ENCODE results near the gene HTT-AS. TPM values are rescaled to one million over a fixed set of nuclear protein-coding genes. Genes with fewer than 3 reads are reported as not detected.

HTT-AS gene
- total RNA-seq, result not detected

DNA sequence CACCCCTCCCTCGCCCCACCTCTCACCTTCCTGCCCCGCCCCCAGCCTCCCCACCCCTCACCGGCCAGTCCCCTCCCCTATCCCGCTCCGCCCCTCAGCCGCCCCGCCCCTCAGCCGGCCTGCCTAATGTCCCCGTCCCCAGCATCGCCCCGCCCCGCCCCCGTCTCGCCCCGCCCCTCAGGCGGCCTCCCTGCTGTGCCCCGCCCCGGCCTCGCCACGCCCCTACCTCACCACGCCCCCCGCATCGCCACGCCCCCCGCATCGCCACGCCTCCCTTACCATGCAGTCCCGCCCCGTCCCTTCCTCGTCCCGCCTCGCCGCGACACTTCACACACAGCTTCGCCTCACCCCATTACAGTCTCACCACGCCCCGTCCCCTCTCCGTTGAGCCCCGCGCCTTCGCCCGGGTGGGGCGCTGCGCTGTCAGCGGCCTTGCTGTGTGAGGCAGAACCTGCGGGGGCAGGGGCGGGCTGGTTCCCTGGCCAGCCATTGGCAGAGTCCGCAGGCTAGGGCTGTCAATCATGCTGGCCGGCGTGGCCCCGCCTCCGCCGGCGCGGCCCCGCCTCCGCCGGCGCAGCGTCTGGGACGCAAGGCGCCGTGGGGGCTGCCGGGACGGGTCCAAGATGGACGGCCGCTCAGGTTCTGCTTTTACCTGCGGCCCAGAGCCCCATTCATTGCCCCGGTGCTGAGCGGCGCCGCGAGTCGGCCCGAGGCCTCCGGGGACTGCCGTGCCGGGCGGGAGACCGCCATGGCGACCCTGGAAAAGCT lies at the start of gene HTT-AS, which contains the start of gene HTT:
HTT-AS (minus strand) TSS at position 461 of the 768 bp plus-strand sequence.
HTT (plus strand) TSS at position 604 of the 768 bp plus-strand sequence; CDS start at position 749, 145 bp downstream.
- Histone ChIP-seq H3K36me3 (no peaks in the 10 kb centered on the region), H3K9me3 (no peaks in the 10 kb centered on the region), H3K4me1 (peaks cover 0 to 22% of the 10 kb centered on the region in 2 donors), H3K4me3 (peak within 1 kb of the TSS; percentile 84 to 86), H3K27ac (peak within 1 kb of the TSS; percentile 86 to 88), H3K27me3 (no peaks in the 10 kb centered on the region)
- DNase-seq (ENCODE audit: low spot score), result peak; percentile 93
- no peak for TF ChIP-seq CTCF (IDR thresholded peaks at IDR 0.05)

DNA sequence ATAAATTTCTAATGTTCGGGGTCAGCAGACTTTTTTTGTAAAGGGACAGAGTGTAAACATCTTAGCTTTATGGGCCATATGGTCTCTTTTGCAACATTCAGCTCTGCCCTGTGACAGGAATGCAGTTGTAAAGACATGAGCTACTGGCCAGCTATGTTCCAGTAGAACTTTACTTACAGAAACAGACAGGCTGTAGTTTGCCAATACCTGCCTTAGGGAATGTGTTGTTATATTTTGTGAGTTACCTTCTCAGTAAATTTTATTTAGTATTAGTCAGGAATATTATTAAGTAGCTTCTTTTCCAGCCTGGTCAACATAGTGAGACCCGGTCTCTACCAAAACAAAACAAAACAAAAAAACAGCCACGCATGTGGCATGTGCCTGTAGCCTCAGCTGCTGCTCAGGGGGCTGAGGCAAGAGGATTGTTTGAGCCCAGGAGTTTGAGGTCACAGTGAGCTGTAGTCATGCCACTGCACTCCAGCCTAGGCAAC lies 48.9 kb upstream of the HTT-AS start:
- TF ChIP-seq CTCF (IDR thresholded peaks at IDR 0.05), result no peak
- no peak for DNase-seq (ENCODE audit: low spot score)
- no peaks in the 10 kb centered on the region for H3K27me3 ChIP-seq
- H3K36me3 ChIP-seq, result peaks cover 36% of the 10 kb centered on the region
- no peaks in the 10 kb centered on the region for H3K9me3 ChIP-seq
- peak overlapping the region; percentile 3 to 32 for H3K27ac ChIP-seq
- H3K4me3 ChIP-seq, result no peak overlapping the region
- peaks cover 0 to 19% of the 10 kb centered on the region in 2 donors for H3K4me1 ChIP-seq

DNA sequence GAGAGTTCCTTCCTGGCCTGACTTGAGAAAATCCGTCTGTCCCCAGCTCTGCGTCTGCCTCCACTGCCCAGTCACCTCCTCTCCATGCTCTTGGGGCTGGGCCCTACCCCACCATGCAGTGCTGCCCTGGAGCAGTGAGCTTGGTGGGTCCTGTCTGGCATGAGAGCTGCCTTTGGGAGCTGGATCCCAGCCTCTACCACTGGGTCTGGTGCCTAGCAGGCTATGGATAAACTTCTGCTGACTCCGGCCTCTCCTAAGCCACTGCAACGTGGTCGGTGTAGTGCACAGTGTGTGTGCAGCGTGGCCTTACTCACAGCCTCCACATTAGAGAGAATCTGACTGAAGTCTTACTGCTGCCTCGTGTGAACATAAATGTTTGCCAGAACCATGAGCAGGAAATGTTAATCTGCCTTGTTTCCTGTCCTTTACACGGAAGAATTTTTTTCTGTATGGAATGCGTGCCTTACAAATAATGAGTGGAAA lies 47.8 kb upstream of the HTT-AS start:
- Histone ChIP-seq H3K27ac (peak overlapping the region in 1 of 2 donors; percentile 32), H3K36me3 (peaks cover 31% of the 10 kb centered on the region), H3K9me3 (no peaks in the 10 kb centered on the region), H3K4me1 (peaks cover 0 to 22% of the 10 kb centered on the region in 2 donors), H3K4me3 (no peak overlapping the region), H3K27me3 (no peaks in the 10 kb centered on the region)
- TF ChIP-seq CTCF (IDR thresholded peaks at IDR 0.05), result no peak
- DNase-seq (ENCODE audit: low spot score), result no peak

DNA sequence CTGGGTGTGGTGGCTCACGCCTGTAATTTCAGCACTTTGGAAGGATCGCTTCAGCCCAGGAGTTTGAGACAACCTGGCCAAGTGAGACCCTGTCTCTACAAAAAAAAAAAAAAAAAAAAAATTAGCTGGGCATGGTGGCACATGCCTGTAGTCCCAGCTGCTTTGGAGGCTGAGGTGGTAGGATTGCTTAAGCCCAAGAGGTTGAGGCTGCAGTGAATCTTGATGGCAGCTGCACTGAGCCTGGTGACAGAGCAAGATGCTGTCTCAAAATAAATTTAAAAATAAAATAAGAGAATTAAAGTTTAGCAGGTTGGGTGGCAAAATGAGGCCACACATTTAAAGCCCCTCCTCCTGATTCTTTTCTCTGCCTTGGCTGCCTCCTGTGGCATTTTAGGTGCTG lies 47.3 kb upstream of the HTT-AS start:
- no peaks in the 10 kb centered on the region for H3K27me3 ChIP-seq
- TF ChIP-seq CTCF (IDR thresholded peaks at IDR 0.05), result no peak
- no peak for DNase-seq (ENCODE audit: low spot score)
- H3K9me3 ChIP-seq, result no peaks in the 10 kb centered on the region
- no peak overlapping the region for H3K4me3 ChIP-seq
- peak overlapping the region in 1 of 2 donors; percentile 32 for H3K27ac ChIP-seq
- peaks cover 30% of the 10 kb centered on the region for H3K36me3 ChIP-seq
- peaks cover 0 to 28% of the 10 kb centered on the region in 2 donors for H3K4me1 ChIP-seq

DNA sequence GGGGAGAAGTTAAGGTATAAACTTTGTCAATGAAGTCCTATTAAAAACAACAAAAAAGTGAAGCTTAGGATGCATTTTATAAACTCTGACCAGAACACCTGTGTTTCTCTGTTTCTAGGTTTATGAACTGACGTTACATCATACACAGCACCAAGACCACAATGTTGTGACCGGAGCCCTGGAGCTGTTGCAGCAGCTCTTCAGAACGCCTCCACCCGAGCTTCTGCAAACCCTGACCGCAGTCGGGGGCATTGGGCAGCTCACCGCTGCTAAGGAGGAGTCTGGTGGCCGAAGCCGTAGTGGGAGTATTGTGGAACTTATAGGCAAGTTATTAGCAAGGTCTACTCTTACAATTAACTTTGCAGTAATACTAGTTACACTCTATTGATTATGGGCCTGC lies 46.8 kb upstream of the HTT-AS start:
- DNase-seq (ENCODE audit: low spot score), result no peak
- no peaks in the 10 kb centered on the region for H3K27me3 ChIP-seq
- no peaks in the 10 kb centered on the region for H3K9me3 ChIP-seq
- no peak for TF ChIP-seq CTCF (IDR thresholded peaks at IDR 0.05)
- H3K4me3 ChIP-seq, result no peak overlapping the region
- H3K36me3 ChIP-seq, result peaks cover 34% of the 10 kb centered on the region
- H3K4me1 ChIP-seq, result peaks cover 0 to 32% of the 10 kb centered on the region in 2 donors
- H3K27ac ChIP-seq, result no peak overlapping the region
